ENCODE results near the gene AURKA.

- TF ChIP-seq EZH2 (IDR thresholded peaks at IDR 0.05; ENCODE audit: low read length, unreplicated experiment) (no peak), EZH2phosphoT487 (IDR thresholded peaks at IDR 0.05; ENCODE audit: borderline replicate concordance, low read length) (no peak)
These were observed 19.9 kb upstream of the AURKA start, which contains the start of gene CASS4 for GRCh38 chr20:56411759-56412472.
